Cerebellar nuclear complex (tissue), 1 donor: ENCODE data around the gene MCCC1.
"Not testable (repeated sequence)": the region's sequence is repeated elsewhere in the genome, so short reads cannot be mapped to it uniquely, and the experiment has no call there.

ENCODE experiments used
- DNase-seq, 2 experiments: peaks; one replicate each; lab custom pipeline; 2025; lab: John Stamatoyannopoulos, UW

The MCCC1 gene

GRCh38 chr3:183099026-183099837 is at the start of gene MCCC1:
MCCC1 (minus strand) TSS chr3:183099496; CDS start chr3:183099440, 56 bp downstream.
- DNase-seq = peak; percentile 92 to 98

DNA sequence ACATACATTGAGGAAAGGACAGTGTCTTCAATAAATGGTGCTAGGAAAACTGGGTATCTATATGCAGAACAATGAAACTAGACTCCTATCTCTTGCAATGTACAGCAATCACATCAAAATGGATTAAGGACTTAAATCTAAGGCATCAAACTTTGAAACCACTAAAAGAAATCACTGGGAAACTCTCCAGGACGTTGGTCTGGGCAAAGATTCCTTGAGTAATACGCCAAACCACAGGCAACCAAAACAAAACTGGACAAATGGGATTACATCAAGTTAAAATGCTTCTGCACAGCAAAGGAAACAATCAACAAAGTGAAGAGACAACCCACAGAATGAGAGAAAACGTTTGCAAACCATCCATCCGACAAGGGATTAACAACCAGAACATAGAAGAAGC is 48.8 kb upstream of the MCCC1 start:
- DNase-seq = no peak

DNA sequence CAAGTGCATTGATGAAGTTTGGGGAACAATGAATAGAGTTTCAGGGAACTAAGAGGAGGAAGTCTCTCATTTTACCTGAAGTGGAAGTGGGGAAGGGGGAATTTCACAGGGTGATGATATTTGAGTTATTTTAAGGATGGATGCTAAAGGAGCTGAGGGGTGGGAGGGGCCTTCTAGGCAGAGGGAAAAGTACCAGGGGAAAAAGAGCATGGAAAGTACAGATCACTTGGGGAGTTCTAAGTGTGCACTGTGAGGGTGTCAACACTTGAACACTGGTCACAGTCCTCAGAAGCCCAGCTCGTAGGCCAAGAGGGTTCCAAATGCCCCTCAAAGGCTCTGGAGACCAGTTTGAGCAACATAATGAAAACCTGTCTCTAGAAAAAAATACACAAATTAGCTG is 45.1 kb upstream of the MCCC1 start:
- no peak for DNase-seq

DNA sequence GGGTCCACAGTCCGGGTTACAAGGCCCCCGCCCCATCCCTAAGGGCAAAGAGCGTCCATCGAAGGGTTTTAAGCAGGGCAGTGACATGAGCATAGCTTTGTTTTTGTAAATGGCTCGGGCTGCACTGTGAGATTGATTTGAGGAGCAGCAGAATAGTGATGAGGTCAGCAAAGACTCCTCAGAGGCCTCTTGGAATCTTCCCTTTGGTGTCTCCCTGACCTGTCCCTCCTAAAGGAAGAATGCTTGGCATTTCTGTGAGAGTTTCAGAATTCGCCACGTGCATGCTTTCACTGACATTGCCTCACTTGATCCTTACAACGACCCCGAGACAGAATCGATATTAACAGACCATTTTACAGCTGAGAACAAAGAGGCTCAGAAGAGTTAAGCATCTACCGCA is 42.9 kb upstream of the MCCC1 start:
- DNase-seq = no peak

- no peak for DNase-seq
Observed at GRCh38 chr3:183134844-183135243, 35.5 kb upstream of the MCCC1 start.

GRCh38 chr3:183132409-183132808 is 33.1 kb upstream of the MCCC1 start:
- no peak for DNase-seq

DNA sequence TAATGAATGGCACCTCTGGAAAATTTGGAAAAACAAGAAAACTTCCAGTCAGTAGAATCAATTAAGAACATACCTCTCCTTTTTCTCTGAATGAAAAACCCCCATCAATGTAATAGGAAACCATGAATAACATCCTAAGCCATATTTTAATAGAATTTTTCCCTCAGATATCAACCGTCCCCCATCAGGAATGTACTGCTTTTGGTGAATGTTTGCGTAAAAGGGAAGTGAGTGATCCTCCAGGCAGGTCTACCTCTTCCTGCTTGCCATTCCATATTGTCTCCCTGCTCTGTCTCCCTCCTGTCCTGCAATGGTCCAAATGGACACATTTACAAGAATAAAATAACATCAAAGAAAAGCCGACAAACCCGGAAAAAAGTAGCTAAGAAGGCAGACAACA is 32.4 kb upstream of the MCCC1 start:
- no peak for DNase-seq

DNA sequence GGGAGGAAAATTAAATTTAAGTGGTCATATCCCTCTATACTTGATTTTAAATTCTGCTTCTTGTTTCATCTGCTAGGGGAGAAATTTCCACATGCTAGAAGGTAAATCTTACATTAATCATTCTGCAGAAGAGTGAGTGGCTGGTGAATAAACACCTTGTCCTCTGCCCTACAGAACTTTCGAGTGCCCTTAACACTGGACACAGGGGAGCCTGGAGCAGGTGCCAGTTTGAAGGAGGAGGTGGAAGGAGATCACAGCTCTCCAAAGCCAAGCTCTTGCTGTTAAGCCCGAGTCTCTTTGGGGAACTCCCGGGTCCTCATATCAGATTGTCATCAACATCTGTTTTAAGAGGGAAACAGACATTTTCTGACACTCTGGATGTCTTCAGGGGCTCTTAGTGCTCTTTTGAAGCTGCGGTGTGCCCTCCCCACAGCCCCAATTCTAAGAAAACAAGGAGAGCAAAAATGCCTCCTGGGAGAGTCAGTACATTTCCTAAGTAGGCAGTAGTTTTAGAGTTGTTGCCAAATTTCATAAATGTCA is 32.0 kb upstream of the MCCC1 start:
- no peak for DNase-seq

DNA sequence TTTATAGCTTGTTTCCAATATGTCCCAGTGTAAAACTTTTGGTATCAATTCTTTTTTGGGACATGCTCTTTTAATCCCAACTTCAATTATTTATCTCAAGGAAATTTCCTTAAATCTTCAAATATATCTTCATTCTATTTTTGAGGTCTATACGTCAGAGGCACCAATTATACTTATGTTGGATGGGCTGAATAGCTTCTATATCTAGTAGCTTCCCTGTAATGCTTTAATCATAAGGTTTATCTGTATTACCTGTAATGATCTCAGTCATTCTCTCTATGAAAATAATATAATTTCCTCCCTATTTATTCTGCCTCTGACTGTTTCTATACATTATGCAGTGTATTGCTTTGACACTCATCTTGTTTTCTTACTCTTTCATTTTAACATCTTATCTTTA is 29.9 kb upstream of the MCCC1 start:
- no peak for DNase-seq

DNA sequence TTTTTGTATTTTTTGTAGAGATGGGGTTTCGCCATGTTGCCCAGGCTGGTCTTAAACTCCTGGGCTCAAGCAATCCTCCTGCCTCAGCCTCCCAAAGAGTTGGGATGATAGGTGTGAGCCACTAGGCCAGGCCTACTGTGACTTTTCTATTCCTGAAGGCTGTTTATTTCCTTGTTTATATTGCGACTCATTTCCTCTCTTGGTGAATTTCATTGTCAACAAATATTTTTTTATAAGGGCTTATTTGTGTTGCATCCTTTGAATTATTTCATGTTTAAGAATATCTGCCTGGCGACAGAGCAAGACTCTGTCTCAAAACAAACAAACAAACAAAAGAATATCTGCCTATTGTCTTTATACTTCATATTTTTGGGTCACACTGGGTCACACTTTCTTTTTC is 29.4 kb upstream of the MCCC1 start:
- DNase-seq = no peak

GRCh38 chr3:183123891-183124290 is 24.6 kb upstream of the MCCC1 start:
- no peak for DNase-seq

GRCh38 chr3:183122257-183122932 is 23.1 kb upstream of the MCCC1 start:
- DNase-seq = peak in 1 of 2 experiments; percentile 10

DNA sequence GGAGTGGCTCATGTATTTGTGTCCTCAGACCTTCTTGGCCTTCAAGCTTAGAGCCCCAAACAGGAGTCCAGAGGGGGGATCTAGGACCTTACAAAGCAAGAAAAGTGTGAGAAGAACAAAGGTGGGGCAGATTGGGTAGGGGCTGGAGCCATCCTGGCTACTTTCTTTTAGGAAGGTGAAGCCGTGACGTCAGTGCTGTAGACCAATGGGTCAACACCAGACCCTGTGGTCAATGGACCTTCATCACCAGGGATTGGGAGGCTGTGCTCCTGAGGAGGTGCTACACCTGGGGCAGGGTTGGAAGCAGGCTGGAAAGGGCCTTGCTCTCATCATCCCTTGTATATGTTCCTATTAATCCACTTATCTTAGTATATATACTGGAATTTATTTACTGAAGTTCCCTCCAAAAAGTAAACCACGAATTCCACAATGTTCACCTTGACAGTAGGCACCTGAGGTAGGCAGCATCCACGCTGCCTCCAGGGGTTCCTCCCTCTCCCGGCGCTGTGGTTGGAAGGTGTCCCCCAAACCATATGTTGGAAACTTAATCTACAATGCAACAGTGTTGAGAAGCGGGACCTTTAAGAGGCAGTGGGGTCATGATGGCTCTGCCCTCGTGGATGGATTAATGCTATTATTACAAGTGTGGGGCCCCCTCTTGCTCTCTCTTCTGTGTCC is 21.4 kb upstream of the MCCC1 start:
- DNase-seq = no peak

- DNase-seq = no peak
Observed at GRCh38 chr3:183117056-183117455, 17.8 kb upstream of the MCCC1 start.

- peak; percentile 33 to 80 for DNase-seq
Observed at GRCh38 chr3:183116025-183116614, 16.8 kb upstream of the MCCC1 start.

DNA sequence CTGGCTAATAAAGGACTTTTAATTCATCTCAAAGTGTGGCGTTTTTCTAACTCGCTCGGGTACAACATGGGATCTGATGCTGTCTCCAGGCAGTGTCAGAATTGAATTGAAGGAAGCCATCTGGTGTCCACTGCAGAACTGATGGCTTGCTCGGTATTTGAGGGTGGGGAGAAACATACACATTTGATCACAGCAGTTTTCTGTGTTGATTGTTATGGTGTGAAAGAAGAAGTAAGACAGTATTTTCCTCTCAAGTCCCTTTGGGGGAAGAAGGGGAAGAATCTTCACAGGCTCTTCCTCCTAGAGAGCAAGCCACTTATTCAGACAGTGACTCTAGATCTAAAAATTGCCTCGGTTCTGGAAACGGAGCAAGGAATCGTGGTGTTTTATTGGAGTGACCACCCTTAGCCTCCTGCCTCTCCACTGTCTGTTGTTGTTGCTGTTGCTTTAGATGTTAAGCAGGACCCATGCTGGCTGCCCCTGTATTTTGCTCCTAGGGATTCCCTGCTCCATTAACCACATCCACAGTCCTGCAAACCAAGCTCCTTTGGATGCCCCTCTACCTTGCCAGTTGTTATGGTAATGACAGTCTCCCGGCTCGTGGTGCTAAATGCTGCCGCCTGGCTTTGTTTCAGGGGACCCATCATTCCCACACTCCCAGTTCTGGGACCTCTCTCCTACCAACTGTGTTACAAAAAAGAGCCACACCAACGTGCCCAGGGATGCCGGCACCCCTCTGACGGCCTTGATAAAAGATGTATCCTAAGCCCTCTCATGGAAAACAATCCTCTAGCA is 15.3 kb upstream of the MCCC1 start:
- DNase-seq = no peak

DNA sequence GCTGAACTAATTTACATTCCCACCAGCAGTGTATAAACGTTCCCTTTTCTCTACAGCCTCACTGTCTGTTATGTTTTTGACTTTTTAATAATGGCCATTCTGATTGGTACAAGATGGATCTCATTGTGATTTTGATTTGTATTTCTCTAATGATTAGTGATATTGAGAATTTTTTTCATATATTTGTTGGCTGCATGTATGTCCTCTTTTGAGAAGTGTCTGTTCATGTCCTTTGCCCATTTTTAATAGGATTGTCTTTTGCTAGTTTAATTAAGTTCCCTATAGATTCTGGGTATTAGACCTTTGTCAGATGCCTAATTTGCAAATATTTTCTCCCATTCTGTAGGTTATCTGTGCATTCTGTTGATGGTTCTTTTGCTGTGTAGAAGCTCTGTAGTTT is 10.6 kb upstream of the MCCC1 start:
- DNase-seq = not testable (repeated sequence)

- no peak for DNase-seq
Observed at GRCh38 chr3:183108470-183108869, 9.2 kb upstream of the MCCC1 start.

- DNase-seq = no peak
Observed at GRCh38 chr3:183108001-183108449, 8.7 kb upstream of the MCCC1 start.

DNA sequence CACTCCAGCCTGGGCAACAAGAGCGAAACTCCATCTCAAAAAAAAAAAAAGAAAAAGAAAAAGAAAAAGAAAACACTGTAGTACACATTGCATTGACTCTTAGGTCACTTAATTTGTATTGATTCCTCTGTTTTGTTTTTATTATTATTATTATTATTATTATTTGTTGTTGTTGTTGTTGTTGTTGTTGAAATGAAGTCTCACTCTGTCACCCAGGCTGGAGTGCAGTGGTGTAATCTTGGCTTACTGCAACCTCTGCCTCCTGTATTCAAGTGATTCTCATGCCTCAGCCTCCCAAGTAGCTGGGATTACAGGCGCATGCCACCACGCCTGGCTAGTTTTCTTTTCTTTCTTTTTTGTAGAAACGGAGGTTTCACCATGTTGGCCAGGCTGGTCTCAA is 8.1 kb upstream of the MCCC1 start:
- DNase-seq = not testable (repeated sequence)

DNA sequence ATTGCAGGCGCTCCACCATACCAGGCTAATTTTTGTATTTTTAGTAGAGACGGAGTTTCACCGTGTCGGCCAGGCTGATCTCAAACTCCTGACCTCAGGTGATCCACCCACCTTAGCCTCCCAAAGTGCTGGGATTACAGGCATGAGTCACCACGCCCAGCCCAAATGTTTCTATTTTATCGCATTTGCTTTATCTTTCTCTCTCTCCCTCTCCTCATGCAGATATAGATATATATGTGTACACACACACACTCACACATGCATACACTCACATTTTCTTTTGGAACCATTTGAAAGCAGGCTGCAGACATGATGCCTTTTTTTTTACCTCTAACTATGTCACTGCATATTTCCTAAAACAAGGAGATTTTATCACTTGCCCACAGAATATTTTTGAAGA is 7.3 kb upstream of the MCCC1 start:
- no peak for DNase-seq
